Activated CD8-positive, alpha-beta memory T cell treated with anti-CD3 and anti-CD28 coated beads, Interleukin-2, amount 10 ng/mL, durations not matched to agents 7 days and 5 days (primary cell): ENCODE measurements around the gene CD8A. TPM values are rescaled to one million over a fixed set of nuclear protein-coding genes. Genes with fewer than 3 reads are reported as not detected.
A peak's percentile ranks its signal among the peaks of the same experiment; 100 is the strongest.

Experiments used
- ATAC-seq: fragments of 150-1000 bp; cut with Tn5 transposase; one replicate; pipeline ENCODE4 v1.10.0; 2021; ENCODE audit warnings: moderate library complexity
- CTCF ChIA-PET: fragments of 350-600 bp; sonication (Branson Sonifier 250); formaldehyde crosslinking; loops from one replicate; lab custom pipeline; 2021; ENCODE audit warnings: antibody characterized with exemption; lab: Charles Lee
- DNase-seq: peaks from one replicate; pipeline ENCODE4 v3.0.0-alpha.2; 2020
- H3K27ac Mint-ChIP-seq: one replicate; pipeline ENCODE4 v1.8.0; 2021; ENCODE audit warnings: mild to moderate bottlenecking, mixed read lengths
- H3K27me3 Mint-ChIP-seq: one replicate; pipeline ENCODE4 v1.8.0; 2021; ENCODE audit warnings: mixed read lengths
- H3K36me3 Mint-ChIP-seq: one replicate; pipeline ENCODE4 v1.8.0; 2021; ENCODE audit warnings: mild to moderate bottlenecking, mixed read lengths
- H3K4me1 Mint-ChIP-seq: one replicate; pipeline ENCODE4 v1.8.0; 2021; ENCODE audit warnings: mixed read lengths
- H3K4me3 Mint-ChIP-seq: one replicate; pipeline ENCODE4 v1.8.0; 2021; ENCODE audit warnings: mild to moderate bottlenecking, moderate library complexity, mixed read lengths
- H3K9me3 Mint-ChIP-seq: one replicate; pipeline ENCODE4 v1.8.0; 2022; ENCODE audit warnings: low read depth, mixed read lengths
- total RNA-seq, 2 experiments: library from RNA; stranded (reverse); gene quantifications; one replicate each; pipeline ENCODE4 v1.2.3, GENCODE V29; 2021

The CD8A gene
- total RNA-seq, 2 experiments from 2014 or later = 686 to 756 TPM

DNA sequence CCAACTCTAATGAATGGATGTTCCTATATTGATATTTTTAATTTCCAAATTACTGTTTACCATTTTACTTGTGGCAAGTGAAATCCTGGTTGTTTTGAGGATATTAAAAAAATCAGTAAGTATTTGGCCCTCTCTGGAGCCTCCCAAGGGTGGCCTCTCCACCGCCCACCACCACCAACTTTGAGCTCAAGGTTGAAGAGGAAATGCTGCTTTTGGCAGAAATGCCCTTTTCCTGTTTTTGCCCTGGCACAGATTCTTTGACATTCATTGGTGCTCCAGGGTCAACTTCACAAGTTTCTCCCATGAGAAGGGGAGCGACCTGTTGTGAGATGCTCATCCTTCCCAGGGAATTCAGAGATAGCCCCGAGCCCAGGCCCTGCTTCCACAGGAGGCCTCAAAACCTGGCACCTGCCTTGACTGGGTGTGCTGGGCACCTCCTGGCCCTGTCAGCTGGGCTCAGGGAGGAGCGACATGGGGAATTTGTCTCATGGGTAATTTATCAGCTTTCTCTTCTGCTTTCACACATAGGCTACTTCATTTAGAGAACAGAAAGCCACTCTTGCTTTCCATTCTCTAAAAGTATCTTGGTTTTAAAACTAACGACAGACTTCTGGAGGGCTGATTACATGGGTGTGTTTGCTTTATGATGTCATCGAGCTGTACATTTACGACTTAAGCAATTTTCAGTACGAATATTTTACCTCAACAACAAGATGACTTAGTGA lies 6.9 kb downstream of the CD8A start:
- Mint-ChIP-seq H3K4me3 (peak overlapping the region; percentile 27), H3K27me3 (no peaks in the 10 kb centered on the region), H3K27ac (peak overlapping the region; percentile 100), H3K9me3 (no peaks in the 10 kb centered on the region), H3K4me1 (peaks cover 57% of the 10 kb centered on the region), H3K36me3 (peaks cover 45% of the 10 kb centered on the region)
- CTCF ChIA-PET = interaction anchor here (1.2 to 9.9 kb wide), 4 partner anchors 9 to 24 kb away, joined by 3 to 113 read pairs (median 4); no protein-coding TSS in a partner anchor
- ATAC-seq (no peak), DNase-seq (no peak)

- DNase-seq (no peak), ATAC-seq (no peak)
- peaks cover 35% of the 10 kb centered on the region for H3K36me3 Mint-ChIP-seq
- H3K27me3 Mint-ChIP-seq = no peaks in the 10 kb centered on the region
- H3K9me3 Mint-ChIP-seq = no peaks in the 10 kb centered on the region
- peaks cover 49% of the 10 kb centered on the region for H3K4me1 Mint-ChIP-seq
- H3K4me3 Mint-ChIP-seq = no peak overlapping the region
- no peak overlapping the region for H3K27ac Mint-ChIP-seq
- CTCF ChIA-PET = interaction anchor here (0.9 to 9.9 kb wide), 3 partner anchors 15 to 25 kb away, joined by 4 to 113 read pairs (median 20); no protein-coding TSS in a partner anchor
Observed at GRCh38 chr2:86782748-86783147, 8.0 kb downstream of the CD8A start.

GRCh38 chr2:86781363-86781762 lies 9.3 kb downstream of the CD8A start:
- Mint-ChIP-seq H3K27me3 (no peaks in the 10 kb centered on the region), H3K4me3 (no peak overlapping the region), H3K36me3 (peaks cover 25% of the 10 kb centered on the region), H3K27ac (no peak overlapping the region), H3K4me1 (peaks cover 40% of the 10 kb centered on the region), H3K9me3 (no peaks in the 10 kb centered on the region)
- DNase-seq (no peak), ATAC-seq (no peak)
- CTCF ChIA-PET = interaction anchor here (2.5 to 9.9 kb wide), 3 partner anchors 9 to 26 kb away, joined by 6 to 113 read pairs (median 20); no protein-coding TSS in a partner anchor

GRCh38 chr2:86779971-86780370 lies 10.7 kb downstream of the CD8A start:
- Mint-ChIP-seq H3K27me3 (no peaks in the 10 kb centered on the region), H3K4me3 (no peak overlapping the region), H3K36me3 (peaks cover 16% of the 10 kb centered on the region), H3K9me3 (no peaks in the 10 kb centered on the region), H3K27ac (no peak overlapping the region), H3K4me1 (peaks cover 26% of the 10 kb centered on the region)
- CTCF ChIA-PET = interaction anchor here (1.1 to 9.9 kb wide), 4 partner anchors 8 to 28 kb away, joined by 4 to 113 read pairs (median 13); no protein-coding TSS in a partner anchor
- DNase-seq (no peak), ATAC-seq (no peak)

DNA sequence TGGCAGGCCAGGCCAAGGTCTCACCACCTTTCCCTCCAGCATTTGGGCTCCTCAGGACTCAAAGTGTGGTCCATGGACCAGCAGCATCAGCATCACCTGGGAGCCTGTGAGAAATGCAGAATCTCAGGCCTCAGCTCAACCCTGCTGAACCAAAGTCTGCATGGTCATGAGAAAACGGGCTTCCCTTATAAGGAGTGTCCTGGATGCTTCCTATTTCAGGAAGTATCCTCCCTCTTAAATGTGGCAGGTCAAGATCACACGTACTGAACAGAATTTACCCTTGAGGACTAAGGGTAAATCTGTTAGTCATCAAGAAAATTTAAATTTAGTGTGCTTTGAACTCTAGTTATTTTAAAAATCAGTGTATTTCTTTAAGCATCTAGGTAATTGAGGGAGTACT lies 11.8 kb downstream of the CD8A start:
- no peaks in the 10 kb centered on the region for H3K9me3 Mint-ChIP-seq
- H3K4me1 Mint-ChIP-seq = peaks cover 16% of the 10 kb centered on the region
- ATAC-seq (no peak), DNase-seq (no peak)
- H3K27me3 Mint-ChIP-seq = no peaks in the 10 kb centered on the region
- H3K4me3 Mint-ChIP-seq = no peak overlapping the region
- CTCF ChIA-PET = interaction anchor here (0.8 to 9.9 kb wide), 4 partner anchors 10 to 29 kb away, joined by 4 to 113 read pairs (median 12); no protein-coding TSS in a partner anchor
- peaks cover 15% of the 10 kb centered on the region for H3K36me3 Mint-ChIP-seq
- no peak overlapping the region for H3K27ac Mint-ChIP-seq

- ATAC-seq (no peak), DNase-seq (no peak)
- no peak overlapping the region for H3K4me3 Mint-ChIP-seq
- no peak overlapping the region for H3K27ac Mint-ChIP-seq
- H3K36me3 Mint-ChIP-seq = peaks cover 30% of the 10 kb centered on the region
- H3K27me3 Mint-ChIP-seq = no peaks in the 10 kb centered on the region
- CTCF ChIA-PET = interaction anchor here (0.8 to 1.1 kb wide), 3 partner anchors 9 to 15 kb away, joined by 3 read pairs; no protein-coding TSS in a partner anchor
- no peaks in the 10 kb centered on the region for H3K9me3 Mint-ChIP-seq
- H3K4me1 Mint-ChIP-seq = peaks cover 15% of the 10 kb centered on the region
Observed at GRCh38 chr2:86776532-86776931, 14.2 kb downstream of the CD8A start.

- CTCF ChIA-PET = interaction anchor here (0.7 to 1.9 kb wide), 2 partner anchors 9 to 31 kb away, joined by 3 to 5 read pairs; no protein-coding TSS in a partner anchor
- no peak overlapping the region for H3K27ac Mint-ChIP-seq
- no peak for ATAC-seq
- no peaks in the 10 kb centered on the region for H3K9me3 Mint-ChIP-seq
- no peaks in the 10 kb centered on the region for H3K27me3 Mint-ChIP-seq
- peaks cover 37% of the 10 kb centered on the region for H3K36me3 Mint-ChIP-seq
- H3K4me1 Mint-ChIP-seq = peaks cover 14% of the 10 kb centered on the region
- no peak overlapping the region for H3K4me3 Mint-ChIP-seq
- DNase-seq = no peak
Observed at GRCh38 chr2:86775338-86775737, 15.4 kb downstream of the CD8A start.

GRCh38 chr2:86774862-86775261 lies 15.9 kb downstream of the CD8A start:
- Mint-ChIP-seq H3K4me3 (no peak overlapping the region), H3K36me3 (peaks cover 39% of the 10 kb centered on the region), H3K27ac (no peak overlapping the region), H3K4me1 (peaks cover 14% of the 10 kb centered on the region), H3K9me3 (no peaks in the 10 kb centered on the region), H3K27me3 (no peaks in the 10 kb centered on the region)
- ATAC-seq = no peak
- CTCF ChIA-PET = interaction anchor here (0.7 to 1.9 kb wide), 2 partner anchors 9 to 32 kb away, joined by 3 to 5 read pairs; no protein-coding TSS in a partner anchor
- no peak for DNase-seq

- Mint-ChIP-seq H3K27ac (no peak overlapping the region), H3K9me3 (no peaks in the 10 kb centered on the region), H3K4me3 (no peak overlapping the region), H3K36me3 (peaks cover 43% of the 10 kb centered on the region), H3K27me3 (no peaks in the 10 kb centered on the region), H3K4me1 (peaks cover 14% of the 10 kb centered on the region)
- ATAC-seq (no peak), DNase-seq (no peak)
- CTCF ChIA-PET = interaction anchor here (1.8 kb wide), 1 partner anchor 9 kb away, joined by 6 read pairs; no protein-coding TSS in a partner anchor
Observed at GRCh38 chr2:86772611-86773010, 18.1 kb downstream of the CD8A start.

DNA sequence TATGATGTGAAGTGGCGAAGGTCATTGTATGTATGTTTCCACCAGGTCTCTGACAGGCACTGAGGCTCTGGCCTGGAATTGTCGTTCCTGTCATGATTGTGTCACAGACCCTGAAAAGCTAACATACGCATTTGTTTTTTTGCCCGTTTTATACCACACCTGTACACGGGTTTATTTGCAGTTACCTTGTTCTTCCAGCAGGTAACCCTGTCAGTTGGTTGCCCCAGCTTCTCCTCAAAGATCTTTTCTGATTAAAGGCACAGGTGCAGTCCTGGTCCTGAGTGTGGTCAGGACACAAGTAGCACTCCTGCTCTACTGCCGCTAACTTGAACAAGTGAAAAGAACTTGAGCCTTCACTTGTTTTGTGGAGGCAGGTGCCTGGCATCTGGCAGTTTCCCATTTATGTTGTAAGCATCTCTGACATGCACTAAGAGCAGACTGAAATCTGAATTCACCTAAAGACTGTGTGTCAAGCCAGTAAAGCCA lies 19.9 kb downstream of the CD8A start:
- DNase-seq (no peak), ATAC-seq (no peak)
- peaks cover 14% of the 10 kb centered on the region for H3K4me1 Mint-ChIP-seq
- H3K9me3 Mint-ChIP-seq = no peaks in the 10 kb centered on the region
- H3K4me3 Mint-ChIP-seq = no peak overlapping the region
- H3K36me3 Mint-ChIP-seq = peaks cover 50% of the 10 kb centered on the region
- H3K27ac Mint-ChIP-seq = no peak overlapping the region
- no peaks in the 10 kb centered on the region for H3K27me3 Mint-ChIP-seq
- CTCF ChIA-PET = interaction anchor here (1.1 to 4.0 kb wide), 4 partner anchors 13 to 37 kb away, joined by 3 to 16 read pairs (median 4); no protein-coding TSS in a partner anchor

GRCh38 chr2:86769838-86770237 lies 20.9 kb downstream of the CD8A start:
- Mint-ChIP-seq H3K27ac (no peak overlapping the region), H3K36me3 (peaks cover 46% of the 10 kb centered on the region), H3K4me1 (peaks cover 21% of the 10 kb centered on the region), H3K4me3 (no peak overlapping the region), H3K9me3 (no peaks in the 10 kb centered on the region), H3K27me3 (no peaks in the 10 kb centered on the region)
- no peak for DNase-seq
- ATAC-seq = no peak
- CTCF ChIA-PET = interaction anchor here (1.2 to 4.0 kb wide), 2 partner anchors 14 to 38 kb away, joined by 4 to 16 read pairs; no protein-coding TSS in a partner anchor

GRCh38 chr2:86768189-86768949 lies 22.3 kb downstream of the CD8A start:
- CTCF ChIA-PET = interaction anchor here (1.0 to 4.0 kb wide), 7 partner anchors 10 to 40 kb away, joined by 4 to 16 read pairs (median 4); no protein-coding TSS in a partner anchor
- H3K27ac Mint-ChIP-seq = no peak overlapping the region
- peaks cover 36% of the 10 kb centered on the region for H3K36me3 Mint-ChIP-seq

DNA sequence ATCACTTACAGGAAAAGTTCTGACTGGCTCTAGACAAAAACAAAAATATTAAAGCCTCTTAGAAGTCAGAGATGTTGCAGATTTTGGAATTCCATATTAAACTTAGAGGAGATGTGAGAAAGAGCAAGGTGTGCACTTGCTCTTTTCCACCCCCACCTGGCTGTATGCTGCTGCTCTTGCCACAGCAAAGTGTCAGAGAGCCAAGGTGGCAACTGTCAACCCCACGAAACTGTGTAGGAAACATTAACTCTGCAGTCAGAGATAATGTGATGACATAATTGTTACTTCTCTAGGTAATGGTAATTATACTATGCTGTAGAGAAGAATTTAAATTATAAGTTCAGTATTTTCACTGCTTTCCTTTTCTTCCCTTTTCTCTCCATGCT lies 25.4 kb downstream of the CD8A start:
- ATAC-seq (no peak), DNase-seq (no peak)
- H3K9me3 Mint-ChIP-seq = no peaks in the 10 kb centered on the region
- peaks cover 29% of the 10 kb centered on the region for H3K4me1 Mint-ChIP-seq
- no peaks in the 10 kb centered on the region for H3K27me3 Mint-ChIP-seq
- peaks cover 18% of the 10 kb centered on the region for H3K36me3 Mint-ChIP-seq
- peak overlapping the region; percentile 44 for H3K27ac Mint-ChIP-seq
- H3K4me3 Mint-ChIP-seq = no peak overlapping the region
- CTCF ChIA-PET = interaction anchor here (0.6 to 5.0 kb wide), 13 partner anchors 11 to 588 kb away, joined by 3 to 62 read pairs (median 7); partner anchors contain the start of gene CD8A

More at GRCh38 chr2:86768189-86768949, 22.3 kb downstream of the CD8A start:
- Mint-ChIP-seq H3K27me3 (no peaks in the 10 kb centered on the region), H3K9me3 (no peaks in the 10 kb centered on the region), H3K4me1 (peaks cover 28% of the 10 kb centered on the region), H3K4me3 (no peak overlapping the region)
- DNase-seq = no peak
- no peak for ATAC-seq
